ENCODE data around the gene SOBP.

SOBP gene

GRCh38 chr6:107638493-107638892 lies 148.6 kb downstream of the SOBP start:
- no peaks in the 10 kb centered on the region for H3K79me2 ChIP-seq (ENCODE audit: low read length)
- H3K4me1 ChIP-seq (ENCODE audit: low read length), result peaks cover 17% of the 10 kb centered on the region
- no peak overlapping the region for H3K4me3 ChIP-seq (ENCODE audit: low read length)
- H3K9ac ChIP-seq (ENCODE audit: low read length), result no peak overlapping the region
- no peaks in the 10 kb centered on the region for H3K27me3 ChIP-seq (ENCODE audit: low read depth, low read length)
- TF ChIP-seq EZH2phosphoT487 (IDR thresholded peaks at IDR 0.05; ENCODE audit: low read depth) (no peak), CTCF (IDR thresholded peaks at IDR 0.05; ENCODE audit: low read depth, low read length) (no peak)
- H4K20me1 ChIP-seq (ENCODE audit: insufficient read depth, low read length), result no peaks in the 10 kb centered on the region
- H3K4me2 ChIP-seq (ENCODE audit: low read length), result no peak overlapping the region
- no peak overlapping the region for H3K27ac ChIP-seq (ENCODE audit: low read length)
- no peaks in the 10 kb centered on the region for H3K36me3 ChIP-seq (replicated peaks; ENCODE audit: low read depth, low read length)
- no peak overlapping the region for H2AFZ ChIP-seq (ENCODE audit: low read depth, low read length)
- no peaks in the 10 kb centered on the region for H3K9me3 ChIP-seq (ENCODE audit: insufficient read depth, low read length)

- no peaks in the 10 kb centered on the region for H3K27me3 ChIP-seq (ENCODE audit: low read depth, low read length)
- no peaks in the 10 kb centered on the region for H3K9me3 ChIP-seq (ENCODE audit: insufficient read depth, low read length)
- H3K36me3 ChIP-seq (replicated peaks; ENCODE audit: low read depth, low read length), result no peaks in the 10 kb centered on the region
- TF ChIP-seq CTCF (IDR thresholded peaks at IDR 0.05; ENCODE audit: low read depth, low read length) (no peak), EZH2phosphoT487 (IDR thresholded peaks at IDR 0.05; ENCODE audit: low read depth) (no peak)
- H4K20me1 ChIP-seq (ENCODE audit: insufficient read depth, low read length), result no peaks in the 10 kb centered on the region
- H3K4me1 ChIP-seq (ENCODE audit: low read length), result peaks cover 17% of the 10 kb centered on the region
- no peak overlapping the region for H3K9ac ChIP-seq (ENCODE audit: low read length)
- H3K27ac ChIP-seq (ENCODE audit: low read length), result no peak overlapping the region
- no peak overlapping the region for H3K4me3 ChIP-seq (ENCODE audit: low read length)
- no peak overlapping the region for H3K4me2 ChIP-seq (ENCODE audit: low read length)
- no peaks in the 10 kb centered on the region for H3K79me2 ChIP-seq (ENCODE audit: low read length)
- no peak overlapping the region for H2AFZ ChIP-seq (ENCODE audit: low read depth, low read length)
These were observed 149.6 kb downstream of the SOBP start for GRCh38 chr6:107639511-107639910.

GRCh38 chr6:107641071-107641470 lies 151.2 kb downstream of the SOBP start:
- peaks cover 17% of the 10 kb centered on the region for H3K4me1 ChIP-seq (ENCODE audit: low read length)
- TF ChIP-seq EZH2phosphoT487 (IDR thresholded peaks at IDR 0.05; ENCODE audit: low read depth) (no peak), CTCF (IDR thresholded peaks at IDR 0.05; ENCODE audit: low read depth, low read length) (no peak)
- no peak overlapping the region for H2AFZ ChIP-seq (ENCODE audit: low read depth, low read length)
- no peak overlapping the region for H3K9ac ChIP-seq (ENCODE audit: low read length)
- no peaks in the 10 kb centered on the region for H4K20me1 ChIP-seq (ENCODE audit: insufficient read depth, low read length)
- no peak overlapping the region for H3K27ac ChIP-seq (ENCODE audit: low read length)
- H3K9me3 ChIP-seq (ENCODE audit: insufficient read depth, low read length), result no peaks in the 10 kb centered on the region
- no peaks in the 10 kb centered on the region for H3K79me2 ChIP-seq (ENCODE audit: low read length)
- H3K27me3 ChIP-seq (ENCODE audit: low read depth, low read length), result no peaks in the 10 kb centered on the region
- no peak overlapping the region for H3K4me3 ChIP-seq (ENCODE audit: low read length)
- no peak overlapping the region for H3K4me2 ChIP-seq (ENCODE audit: low read length)
- no peaks in the 10 kb centered on the region for H3K36me3 ChIP-seq (replicated peaks; ENCODE audit: low read depth, low read length)

- Histone ChIP-seq H3K27me3 (ENCODE audit: low read depth, low read length) (no peaks in the 10 kb centered on the region), H3K9me3 (ENCODE audit: insufficient read depth, low read length) (no peaks in the 10 kb centered on the region), H3K36me3 (replicated peaks; ENCODE audit: low read depth, low read length) (no peaks in the 10 kb centered on the region), H3K4me1 (ENCODE audit: low read length) (peaks cover 17% of the 10 kb centered on the region), H2AFZ (ENCODE audit: low read depth, low read length) (no peak overlapping the region), H3K9ac (ENCODE audit: low read length) (no peak overlapping the region), H3K4me3 (ENCODE audit: low read length) (no peak overlapping the region), H3K79me2 (ENCODE audit: low read length) (no peaks in the 10 kb centered on the region), H3K4me2 (ENCODE audit: low read length) (no peak overlapping the region), H4K20me1 (ENCODE audit: insufficient read depth, low read length) (no peaks in the 10 kb centered on the region), H3K27ac (ENCODE audit: low read length) (no peak overlapping the region)
- TF ChIP-seq EZH2phosphoT487 (IDR thresholded peaks at IDR 0.05; ENCODE audit: low read depth) (no peak), CTCF (IDR thresholded peaks at IDR 0.05; ENCODE audit: low read depth, low read length) (no peak)
These were observed 151.6 kb downstream of the SOBP start for GRCh38 chr6:107641500-107641941.
